ENCODE data around the gene EXO5.

GRCh38 chr1:40532062-40532389 lies 23.5 kb downstream of the EXO5 start:
- TF ChIP-seq, protein P1, sequence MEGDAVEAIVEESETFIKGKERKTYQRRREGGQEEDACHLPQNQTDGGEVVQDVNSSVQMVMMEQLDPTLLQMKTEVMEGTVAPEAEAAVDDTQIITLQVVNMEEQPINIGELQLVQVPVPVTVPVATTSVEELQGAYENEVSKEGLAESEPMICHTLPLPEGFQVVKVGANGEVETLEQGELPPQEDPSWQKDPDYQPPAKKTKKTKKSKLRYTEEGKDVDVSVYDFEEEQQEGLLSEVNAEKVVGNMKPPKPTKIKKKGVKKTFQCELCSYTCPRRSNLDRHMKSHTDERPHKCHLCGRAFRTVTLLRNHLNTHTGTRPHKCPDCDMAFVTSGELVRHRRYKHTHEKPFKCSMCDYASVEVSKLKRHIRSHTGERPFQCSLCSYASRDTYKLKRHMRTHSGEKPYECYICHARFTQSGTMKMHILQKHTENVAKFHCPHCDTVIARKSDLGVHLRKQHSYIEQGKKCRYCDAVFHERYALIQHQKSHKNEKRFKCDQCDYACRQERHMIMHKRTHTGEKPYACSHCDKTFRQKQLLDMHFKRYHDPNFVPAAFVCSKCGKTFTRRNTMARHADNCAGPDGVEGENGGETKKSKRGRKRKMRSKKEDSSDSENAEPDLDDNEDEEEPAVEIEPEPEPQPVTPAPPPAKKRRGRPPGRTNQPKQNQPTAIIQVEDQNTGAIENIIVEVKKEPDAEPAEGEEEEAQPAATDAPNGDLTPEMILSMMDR (IDR thresholded peaks at IDR 0.05): no peak
- no peak for TF ChIP-seq POLR2A (IDR thresholded peaks at IDR 0.05)

All from adrenal gland (tissue), 5 donors.